Common myeloid progenitor, CD34-positive (primary cell): ENCODE results near the gene SLC28A3.

ENCODE experiments used
- CTCF ChIA-PET: fragments of 350-600 bp; sonication (Branson Sonifier 250); formaldehyde crosslinking; loops from one replicate; lab custom pipeline; 2021; ENCODE audit warnings: antibody characterized with exemption; lab: Charles Lee
- POLR2A ChIA-PET: fragments of 350-600 bp; sonication (Branson Sonifier 250); formaldehyde crosslinking; loops from one replicate; lab custom pipeline; 2021; ENCODE audit warnings: antibody characterized with exemption; lab: Charles Lee
- DNase-seq, 3 donors: peaks; one replicate each; pipeline versions ENCODE4 v3.0.0 to v3.0.0-alpha.2; 2013
- H3K27ac ChIP-seq, 2 experiments: 1 replicate in 1 of 2; 2 replicates in 1 of 2; pipeline ENCODE4 v1.7.0; 2013; ENCODE audit warnings: inconsistent platforms in 2 of 2, low read length in 2 of 2, mild to moderate bottlenecking in 2 of 2, low read depth in 1 of 2, moderate library complexity in 1 of 2; ENCODE audit not compliant: severe bottlenecking in 2 of 2, insufficient read depth in 1 of 2, poor library complexity in 1 of 2
- H3K27me3 ChIP-seq, 5 experiments: replicated peaks in 2 of 5; 1 replicate in 3 of 5; 2 replicates in 2 of 5; pipeline versions ENCODE4 v1.6.1 to v1.7.0; 2013; ENCODE audit warnings: low read length in 4 of 5, mild to moderate bottlenecking in 2 of 5, moderate library complexity in 2 of 5, inconsistent platforms in 1 of 5; ENCODE audit not compliant: insufficient read depth in 5 of 5, control insufficient read depth in 4 of 5
- H3K36me3 ChIP-seq, 4 experiments: 1 replicate in 2 of 4; 2 replicates in 2 of 4; pipeline versions ENCODE4 v1.6.1 to v1.7.0; 2013; ENCODE audit warnings: low read length in 3 of 4, control low read depth in 1 of 4, mild to moderate bottlenecking in 1 of 4; ENCODE audit not compliant: control insufficient read depth in 4 of 4, insufficient read depth in 4 of 4
- H3K4me1 ChIP-seq, 4 experiments: 1 replicate in 3 of 4; 2 replicates in 1 of 4; pipeline versions ENCODE4 v1.6.1 to v1.7.1; 2013; ENCODE audit warnings: low read length in 3 of 4, mild to moderate bottlenecking in 3 of 4, control low read depth in 1 of 4, inconsistent platforms in 1 of 4, moderate library complexity in 1 of 4; ENCODE audit not compliant: control insufficient read depth in 4 of 4, insufficient read depth in 4 of 4; ENCODE audit errors: control extremely low read depth in 1 of 4
- H3K4me3 ChIP-seq, 7 experiments: 1 replicate in 4 of 7; 2 replicates in 3 of 7; pipeline versions ENCODE4 v1.5.1 to v1.7.0; 2013; ENCODE audit warnings: mild to moderate bottlenecking in 7 of 7, low read length in 6 of 7, moderate library complexity in 6 of 7, inconsistent platforms in 2 of 7, low read depth in 2 of 7, control low read depth in 1 of 7; ENCODE audit not compliant: insufficient read depth in 4 of 7, control insufficient read depth in 1 of 7; ENCODE audit errors: extremely low read depth in 1 of 7
- H3K9me3 ChIP-seq, 5 experiments: 1 replicate in 4 of 5; 2 replicates in 1 of 5; pipeline versions ENCODE4 v1.6.1 to v1.7.1; 2013; ENCODE audit warnings: low read length in 4 of 5, mild to moderate bottlenecking in 2 of 5, inconsistent platforms in 1 of 5, low read depth in 1 of 5, moderate library complexity in 1 of 5; ENCODE audit not compliant: control insufficient read depth in 4 of 5, insufficient read depth in 2 of 5; ENCODE audit errors: control extremely low read depth in 1 of 5
- WGBS: methylation state at CpG from one replicate; pipeline ENCODE4 v1.1.5; 2013; ENCODE audit not compliant: insufficient coverage; 5-methylcytosine and 5-hydroxymethylcytosine counted together

The SLC28A3 gene

DNA sequence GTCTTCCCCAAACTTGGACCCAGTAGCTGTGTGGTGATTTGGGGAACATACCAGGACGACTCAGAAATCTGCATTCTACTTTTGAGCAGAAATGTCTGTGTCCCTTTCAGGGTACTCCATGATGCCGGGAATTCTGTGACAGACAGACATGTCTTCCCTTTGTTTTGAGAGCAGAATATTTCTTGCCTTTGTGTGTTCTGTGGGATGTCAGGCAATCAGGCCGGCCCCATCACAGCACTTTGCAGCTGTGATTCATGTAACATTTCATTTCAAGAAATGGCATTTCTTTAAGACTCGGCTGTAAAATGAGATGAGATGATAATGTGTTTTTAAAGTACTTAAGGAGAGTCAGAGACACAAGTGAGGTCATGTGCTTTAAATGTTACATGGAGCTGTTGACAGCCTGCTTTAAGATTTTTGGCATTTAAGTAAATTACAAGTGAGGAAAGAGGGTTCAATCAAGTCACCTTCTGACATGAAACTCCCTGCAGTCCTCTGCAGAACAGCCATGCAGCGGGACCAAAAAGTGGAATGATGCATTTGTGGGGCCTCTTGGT, 98.7 kb downstream of the SLC28A3 start:
- no peaks in the 10 kb centered on the region for H3K27me3 ChIP-seq
- H3K4me1 ChIP-seq = no peaks in the 10 kb centered on the region
- peaks cover 0 to 4% (median 3%) of the 10 kb centered on the region in 5 experiments for H3K9me3 ChIP-seq
- H3K27ac ChIP-seq = no peak overlapping the region
- no peaks in the 10 kb centered on the region for H3K36me3 ChIP-seq
- WGBS = 100% methylated on average over 4 of the region's 5 CpGs
- no peak overlapping the region for H3K4me3 ChIP-seq
- ChIA-PET CTCF (interaction anchor here (0.7 kb wide), 1 partner anchor 15 kb away, joined by 4 read pairs; no protein-coding TSS in a partner anchor), POLR2A (no interaction called here)
- no peak for DNase-seq

DNA sequence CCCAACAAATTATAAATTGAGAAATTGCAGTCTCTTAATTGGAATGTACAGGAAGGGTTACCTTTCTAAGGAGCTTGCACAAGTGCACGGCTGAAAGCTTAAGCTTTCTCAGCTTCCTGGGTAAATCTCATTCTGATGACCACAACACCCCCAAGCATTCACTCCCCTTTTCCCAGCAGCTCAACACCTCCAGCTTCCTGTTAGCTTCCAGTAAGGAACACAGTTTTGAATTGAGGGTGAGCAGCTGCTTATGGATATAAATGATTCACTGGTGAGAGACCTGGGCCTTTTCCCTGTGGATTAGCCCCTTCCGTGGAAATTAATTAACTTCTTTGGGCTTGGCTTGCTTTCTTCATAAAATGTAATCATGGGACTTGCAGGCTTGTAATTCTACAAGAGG, 101.2 kb downstream of the SLC28A3 start:
- no peak overlapping the region for H3K4me3 ChIP-seq
- no peak for DNase-seq
- no peaks in the 10 kb centered on the region for H3K36me3 ChIP-seq
- no peaks in the 10 kb centered on the region for H3K4me1 ChIP-seq
- CTCF ChIA-PET = no interaction called here
- H3K27me3 ChIP-seq = peaks cover 0 to 2% (median 0%) of the 10 kb centered on the region in 5 experiments
- POLR2A ChIA-PET = no interaction called here
- H3K9me3 ChIP-seq = peaks cover 0 to 7% (median 3%) of the 10 kb centered on the region in 5 experiments
- H3K27ac ChIP-seq = no peak overlapping the region
- 88% methylated on average over 1 of the region's 2 CpGs for WGBS

DNA sequence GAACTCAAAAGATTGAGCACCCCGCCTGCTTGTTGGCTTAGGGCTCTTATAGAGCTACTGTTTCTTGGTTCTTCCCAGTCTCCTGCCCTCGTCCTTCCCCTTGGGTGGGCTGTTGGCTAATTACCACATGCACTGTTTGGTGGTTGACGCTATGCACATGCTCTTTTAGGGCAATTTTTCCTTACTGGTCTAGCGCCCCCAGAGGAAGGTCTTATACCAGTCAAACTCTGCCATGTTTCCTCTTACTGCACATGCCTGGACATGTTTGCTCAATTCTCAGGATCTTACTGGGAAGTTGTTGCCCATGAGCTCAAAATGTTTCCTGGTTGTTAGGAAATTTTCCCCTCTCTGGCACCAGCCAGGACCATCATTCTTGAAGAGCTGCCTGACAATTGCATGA, 101.9 kb downstream of the SLC28A3 start:
- Histone ChIP-seq H3K4me1 (no peaks in the 10 kb centered on the region), H3K9me3 (peaks cover 0 to 7% (median 3%) of the 10 kb centered on the region in 5 experiments), H3K27me3 (peaks cover 0 to 2% (median 0%) of the 10 kb centered on the region in 5 experiments), H3K4me3 (no peak overlapping the region), H3K27ac (no peak overlapping the region), H3K36me3 (no peaks in the 10 kb centered on the region)
- ChIA-PET CTCF (interaction anchor here (0.9 kb wide), 1 partner anchor 22 kb away, joined by 3 read pairs; no protein-coding TSS in a partner anchor), POLR2A (no interaction called here)
- DNase-seq = no peak
- WGBS = 74% methylated on average over 4 of the region's 4 CpGs

DNA sequence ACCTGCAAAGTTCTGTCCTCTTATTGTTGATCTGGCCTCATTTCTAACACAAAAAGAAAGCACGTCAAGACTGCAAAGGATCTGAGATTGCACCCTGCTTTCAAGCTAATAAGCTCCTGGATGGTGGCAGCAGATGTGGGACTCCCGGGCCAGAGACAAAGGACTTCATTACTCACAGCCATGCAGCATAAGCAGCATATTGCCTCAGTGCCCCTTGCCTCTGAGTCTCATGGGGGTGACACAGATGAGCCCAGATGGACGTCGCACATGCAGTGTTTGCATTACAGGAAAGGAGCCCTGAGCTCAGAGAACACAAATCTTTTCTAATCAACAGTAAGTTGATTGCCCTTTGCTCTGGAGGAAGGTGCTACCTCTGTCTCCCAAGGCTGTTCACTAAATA, 105.0 kb downstream of the SLC28A3 start:
- H3K27ac ChIP-seq = no peak overlapping the region
- no peak overlapping the region for H3K4me3 ChIP-seq
- H3K36me3 ChIP-seq = no peaks in the 10 kb centered on the region
- no peak for DNase-seq
- WGBS = 95% methylated on average over 4 of the region's 4 CpGs
- no peaks in the 10 kb centered on the region for H3K4me1 ChIP-seq
- peaks cover 0 to 7% (median 3%) of the 10 kb centered on the region in 5 experiments for H3K9me3 ChIP-seq
- POLR2A ChIA-PET = no interaction called here
- CTCF ChIA-PET = no interaction called here
- peaks cover 0 to 2% (median 0%) of the 10 kb centered on the region in 5 experiments for H3K27me3 ChIP-seq

DNA sequence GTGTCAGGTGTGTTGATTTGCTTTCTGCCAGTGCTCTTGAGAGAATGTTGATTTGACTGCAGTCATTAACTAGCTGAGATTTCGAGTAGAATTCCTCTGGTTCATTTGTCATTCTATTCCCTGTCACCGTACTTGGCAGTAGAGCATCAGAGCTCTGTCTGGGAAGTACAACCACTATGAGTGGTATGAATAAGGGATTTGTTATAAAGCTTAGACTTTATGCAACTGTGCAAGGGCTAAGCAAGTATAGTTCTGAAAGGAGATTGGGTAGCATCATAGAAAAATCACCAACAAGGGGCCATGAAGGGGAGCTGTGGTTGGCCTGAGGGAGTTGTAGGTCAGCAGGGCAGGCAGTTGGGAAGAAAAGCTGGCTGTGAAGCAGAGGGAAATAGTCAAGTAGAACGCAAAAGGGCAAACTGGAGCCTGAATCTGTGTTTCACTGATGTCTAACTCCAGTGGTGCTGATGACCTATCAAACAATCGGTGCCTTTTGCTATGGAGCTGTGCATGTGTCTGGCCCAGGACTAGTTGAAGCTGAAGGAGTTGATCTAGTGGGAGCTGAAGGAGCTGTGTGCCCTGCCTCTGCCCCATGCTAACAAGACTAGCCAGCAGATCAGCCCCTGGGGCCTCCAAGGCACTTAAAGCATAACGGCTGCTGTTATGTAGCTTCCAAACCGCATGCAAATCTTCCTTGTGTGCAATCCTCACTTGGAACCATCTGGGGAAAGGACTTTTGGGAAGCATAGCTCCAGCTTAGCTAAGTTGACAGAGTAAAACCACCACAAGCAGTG, 110.0 kb downstream of the SLC28A3 start:
- POLR2A ChIA-PET = no interaction called here
- Histone ChIP-seq H3K36me3 (no peaks in the 10 kb centered on the region), H3K4me1 (no peaks in the 10 kb centered on the region), H3K27ac (no peak overlapping the region), H3K27me3 (no peaks in the 10 kb centered on the region), H3K4me3 (no peak overlapping the region), H3K9me3 (peaks cover 0 to 1% (median 0%) of the 10 kb centered on the region in 5 experiments)
- CTCF ChIA-PET = interaction anchor here (0.5 to 2.2 kb wide), 3 partner anchors 15 to 318 kb away, joined by 3 to 4 read pairs (median 3); no protein-coding TSS in a partner anchor
- 97% methylated on average over 6 of the region's 6 CpGs for WGBS
- DNase-seq = no peak

DNA sequence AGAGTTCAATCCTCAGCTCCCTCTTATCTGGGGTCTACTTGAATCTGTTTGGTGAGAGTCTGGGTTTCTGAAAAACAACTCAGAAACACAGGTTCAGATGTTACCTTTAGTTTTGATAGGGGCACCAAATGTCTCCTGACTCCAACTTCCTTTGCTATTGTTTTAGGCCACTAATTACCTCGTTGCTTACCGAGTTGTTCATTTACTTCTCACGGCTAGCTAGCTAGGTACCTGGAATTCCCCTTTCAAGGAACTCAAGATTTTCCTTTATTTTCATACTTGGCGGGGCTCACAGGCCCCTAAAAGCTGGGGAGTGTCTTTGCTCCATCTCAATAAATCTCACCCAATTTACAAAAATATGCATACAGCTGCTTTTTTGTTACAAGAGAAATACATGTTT, 111.4 kb downstream of the SLC28A3 start:
- no peak for DNase-seq
- 89% methylated on average over 3 of the region's 4 CpGs for WGBS
- CTCF ChIA-PET = interaction anchor here (1.3 kb wide), 1 partner anchor 16 kb away, joined by 4 read pairs; no protein-coding TSS in a partner anchor
- no peaks in the 10 kb centered on the region for H3K27me3 ChIP-seq
- H3K4me1 ChIP-seq = no peaks in the 10 kb centered on the region
- H3K36me3 ChIP-seq = no peaks in the 10 kb centered on the region
- POLR2A ChIA-PET = no interaction called here
- H3K27ac ChIP-seq = no peak overlapping the region
- H3K9me3 ChIP-seq = peaks cover 0 to 1% (median 0%) of the 10 kb centered on the region in 5 experiments
- no peak overlapping the region for H3K4me3 ChIP-seq
